NCI-H2227 treated with DMSO at 0.1 percent for 48 hours (cell line): ENCODE measurements around the gene ST8SIA2.
A peak's percentile ranks its signal among the peaks of the same experiment; 100 is the strongest.

Source experiments
- DNase-seq: peaks from one replicate; lab custom pipeline; 2025; lab: John Stamatoyannopoulos, UW

Gene ST8SIA2

GRCh38 chr15:92494806-92495336, 101.2 kb downstream of the ST8SIA2 start:
- no peak for DNase-seq

- no peak for DNase-seq
These were observed 101.8 kb downstream of the ST8SIA2 start for GRCh38 chr15:92495446-92495845.

DNA sequence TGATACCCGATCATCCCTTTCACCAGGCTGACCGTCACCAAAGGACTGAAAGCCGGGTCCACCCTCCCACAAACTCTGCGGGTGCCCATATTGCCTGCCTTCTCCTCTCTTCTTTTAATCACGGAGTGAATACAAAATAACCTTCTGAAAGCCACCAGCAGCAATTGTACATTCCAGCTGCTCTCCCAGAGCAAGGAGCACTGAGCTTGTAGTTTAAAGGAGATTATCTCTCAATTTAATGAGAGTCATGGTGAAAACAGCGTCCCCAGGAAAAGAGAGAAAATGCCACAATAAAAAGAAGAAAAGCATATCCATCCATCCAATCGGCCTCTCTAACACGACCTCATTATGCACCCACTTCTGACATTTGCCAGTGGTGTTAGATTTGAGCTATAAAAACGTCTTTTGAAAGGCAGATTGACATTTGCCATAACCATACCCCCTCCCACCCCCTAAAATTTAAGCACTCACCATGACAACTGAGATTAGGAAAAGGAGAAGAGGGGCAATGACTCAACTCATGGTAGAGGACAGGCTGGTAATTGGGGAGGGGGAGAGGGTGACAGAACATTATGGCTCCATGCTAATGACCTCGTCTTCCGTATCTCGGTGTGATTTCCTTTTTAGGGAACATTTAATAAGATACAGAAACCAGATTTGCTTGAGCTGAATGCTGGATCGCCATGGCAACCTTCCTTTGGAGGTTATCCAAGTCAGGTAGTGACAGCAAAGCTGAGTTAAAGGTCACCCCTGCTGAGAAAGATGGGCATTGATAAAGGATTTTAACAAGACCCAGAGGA, 106.2 kb downstream of the ST8SIA2 start:
- peak; percentile 11 for DNase-seq

DNA sequence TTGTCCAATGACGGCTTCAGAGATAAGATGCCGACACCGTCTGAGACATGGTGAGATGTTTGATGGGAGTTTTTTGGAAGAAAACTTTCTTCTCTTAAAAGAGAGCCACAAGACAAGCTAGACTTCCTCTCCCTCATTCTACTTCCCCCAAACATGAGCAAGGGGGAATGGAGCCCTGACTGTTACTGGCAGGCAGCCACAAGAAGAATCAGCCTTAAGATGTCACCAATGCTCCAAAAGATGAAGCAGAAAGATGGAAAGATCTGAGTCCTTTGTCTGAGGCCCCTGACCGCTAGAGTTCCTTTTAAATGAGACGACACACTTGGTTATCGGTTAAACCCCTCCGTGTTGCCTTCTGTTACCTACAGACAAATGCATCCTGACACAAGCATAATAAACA, 108.7 kb downstream of the ST8SIA2 start:
- no peak for DNase-seq

- DNase-seq: no peak
These were observed 109.5 kb downstream of the ST8SIA2 start for GRCh38 chr15:92502930-92503857.

DNA sequence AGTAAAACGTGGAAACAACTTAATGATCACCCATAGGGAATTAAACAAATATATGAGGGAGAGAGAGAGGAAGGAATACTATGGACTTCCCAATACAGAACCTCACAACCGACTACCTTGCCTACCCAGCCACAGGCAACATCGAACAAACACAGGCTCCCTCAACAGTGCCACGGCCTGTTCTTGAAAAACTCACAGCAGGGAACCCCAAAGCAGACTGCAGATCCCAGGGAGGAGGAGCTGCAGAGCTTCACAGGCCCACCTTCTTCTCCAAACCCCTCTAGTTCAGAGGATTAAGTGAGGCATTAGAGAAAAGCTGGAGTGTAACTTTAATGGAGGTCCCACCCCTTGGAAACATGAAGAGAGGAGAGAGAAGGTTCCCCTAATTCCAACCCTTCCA, 110.2 kb downstream of the ST8SIA2 start:
- DNase-seq: no peak

DNA sequence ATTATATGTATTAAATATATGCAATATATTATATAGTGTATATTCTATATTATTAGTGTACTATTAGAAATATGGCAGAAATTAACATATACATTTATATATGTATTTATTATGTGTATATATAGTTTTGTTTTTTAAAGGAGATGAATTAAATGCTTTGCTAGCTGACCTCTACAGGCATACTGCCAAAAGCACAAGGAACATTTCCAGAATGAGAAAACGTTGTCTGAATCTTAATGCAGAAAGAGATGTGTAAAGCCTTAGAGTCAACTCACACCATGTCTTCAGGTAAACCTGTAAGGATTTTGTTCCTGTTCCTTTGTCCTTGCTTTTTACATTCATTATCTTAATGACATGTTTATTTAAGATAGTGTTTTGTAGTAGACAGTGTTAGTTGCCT, 111.9 kb downstream of the ST8SIA2 start:
- DNase-seq: no peak

DNA sequence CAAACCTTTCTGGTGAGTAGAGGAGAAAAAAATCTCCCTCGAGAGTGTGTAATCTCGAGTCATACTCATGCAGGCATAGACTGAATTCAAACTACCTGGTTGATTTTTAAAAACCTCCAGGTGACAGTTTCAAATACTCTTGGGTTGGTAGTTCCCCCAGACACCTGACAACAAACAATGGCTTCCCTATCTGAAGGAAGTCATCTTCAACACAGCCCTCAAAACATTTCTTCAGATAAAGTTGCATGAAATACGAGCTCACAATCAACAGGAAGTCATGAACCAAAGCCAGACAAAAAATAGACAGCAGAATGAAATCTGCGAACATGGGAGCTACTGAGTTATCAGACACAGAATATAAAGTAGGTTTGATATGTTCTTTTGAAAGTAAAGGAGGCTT, 112.8 kb downstream of the ST8SIA2 start:
- no peak for DNase-seq

GRCh38 chr15:92510163-92510882, 116.6 kb downstream of the ST8SIA2 start:
- no peak for DNase-seq
